Measurements from ENCODE around the gene TOMM6.

The TOMM6 gene

DNA sequence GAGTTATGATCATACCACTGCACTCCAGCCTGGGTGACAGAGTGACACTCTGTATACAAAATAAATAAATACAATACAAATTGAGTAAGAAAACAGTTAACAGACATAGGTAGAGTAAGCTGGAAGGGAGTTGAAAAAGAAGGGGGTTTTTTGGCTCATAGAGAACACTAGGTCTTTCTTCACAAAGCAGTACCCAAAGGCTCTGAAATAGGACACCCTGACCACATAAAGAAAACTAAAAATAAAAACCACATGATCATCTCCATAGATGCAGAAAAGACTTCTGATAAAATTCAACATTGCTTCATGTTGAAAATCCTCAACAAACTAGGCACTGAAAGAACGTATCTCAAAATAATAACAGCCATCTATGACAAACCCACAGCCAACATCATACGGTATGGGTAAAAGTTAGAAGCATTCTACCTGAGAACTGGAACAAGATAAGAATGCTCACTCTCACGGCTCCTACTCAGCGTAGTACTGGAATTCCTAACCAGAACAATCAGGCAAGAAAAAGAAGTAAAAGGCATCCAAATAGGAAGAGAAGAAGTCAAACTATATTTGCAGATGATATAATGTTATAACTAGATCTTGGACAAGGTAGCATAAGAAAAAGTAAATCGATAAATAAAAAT lies 48.6 kb downstream of the TOMM6 start:
- TF ChIP-seq CTCF (conservative IDR thresholded peaks at IDR 0.05) (no peak), ZFX (IDR thresholded peaks at IDR 0.05) (no peak)
- no peak overlapping the region for H3K27ac ChIP-seq

GRCh38 chr6:41836660-41837052 lies 49.2 kb downstream of the TOMM6 start:
- no peak overlapping the region for H3K27ac ChIP-seq
- no peak for TF ChIP-seq ZFX (IDR thresholded peaks at IDR 0.05)

Data from C4-2B (cell line).